ENCODE measurements around the gene LMF1.

DNA sequence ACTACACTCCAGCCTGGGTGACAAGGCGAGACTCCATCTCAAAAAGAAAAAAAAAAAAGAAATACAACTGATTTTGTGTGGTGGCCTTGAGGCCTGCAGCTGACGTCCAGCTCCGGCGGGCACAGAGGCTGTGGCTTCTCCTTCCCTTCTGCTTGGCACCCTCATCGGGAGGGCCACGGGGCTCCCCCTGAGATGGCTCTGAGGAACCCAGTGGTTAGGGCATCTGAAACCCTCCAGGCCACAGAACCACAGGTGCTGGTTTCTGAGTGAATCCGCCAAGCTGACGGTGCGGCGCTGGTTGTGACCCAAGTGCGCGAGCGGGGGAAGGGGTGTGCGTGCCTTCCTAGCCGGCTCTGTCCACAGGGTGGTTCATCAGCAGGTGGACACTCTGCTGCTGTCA, 63.4 kb downstream of the LMF1 start:
- no peak for TF ChIP-seq POLR2A (IDR thresholded peaks at IDR 0.05)
- TF ChIP-seq, protein P1, sequence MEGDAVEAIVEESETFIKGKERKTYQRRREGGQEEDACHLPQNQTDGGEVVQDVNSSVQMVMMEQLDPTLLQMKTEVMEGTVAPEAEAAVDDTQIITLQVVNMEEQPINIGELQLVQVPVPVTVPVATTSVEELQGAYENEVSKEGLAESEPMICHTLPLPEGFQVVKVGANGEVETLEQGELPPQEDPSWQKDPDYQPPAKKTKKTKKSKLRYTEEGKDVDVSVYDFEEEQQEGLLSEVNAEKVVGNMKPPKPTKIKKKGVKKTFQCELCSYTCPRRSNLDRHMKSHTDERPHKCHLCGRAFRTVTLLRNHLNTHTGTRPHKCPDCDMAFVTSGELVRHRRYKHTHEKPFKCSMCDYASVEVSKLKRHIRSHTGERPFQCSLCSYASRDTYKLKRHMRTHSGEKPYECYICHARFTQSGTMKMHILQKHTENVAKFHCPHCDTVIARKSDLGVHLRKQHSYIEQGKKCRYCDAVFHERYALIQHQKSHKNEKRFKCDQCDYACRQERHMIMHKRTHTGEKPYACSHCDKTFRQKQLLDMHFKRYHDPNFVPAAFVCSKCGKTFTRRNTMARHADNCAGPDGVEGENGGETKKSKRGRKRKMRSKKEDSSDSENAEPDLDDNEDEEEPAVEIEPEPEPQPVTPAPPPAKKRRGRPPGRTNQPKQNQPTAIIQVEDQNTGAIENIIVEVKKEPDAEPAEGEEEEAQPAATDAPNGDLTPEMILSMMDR (IDR thresholded peaks at IDR 0.05) = no peak
